HFF-Myc (cell line): ENCODE measurements around the gene STIMATE.

Experiments used
- DNase-seq: peaks from one replicate; pipeline ENCODE4 v3.0.0-alpha.2; 2011; ENCODE audit warnings: low read depth; ENCODE audit errors: extremely low read depth
- H3K4me3 ChIP-seq: replicated peaks from 2 replicates; pipeline ENCODE4 v1.5.1; 2011; ENCODE audit warnings: low read depth, mild to moderate bottlenecking, control low read depth, low read length
- TF ChIP-seq, protein P1 (sequence below): IDR thresholded peaks from 2 replicates; pipeline ENCODE4 v1.5.1; 2012; ENCODE audit warnings: mild to moderate bottlenecking, low read depth, low read length, control low read depth; ENCODE audit errors: missing control alignments

Gene STIMATE

DNA sequence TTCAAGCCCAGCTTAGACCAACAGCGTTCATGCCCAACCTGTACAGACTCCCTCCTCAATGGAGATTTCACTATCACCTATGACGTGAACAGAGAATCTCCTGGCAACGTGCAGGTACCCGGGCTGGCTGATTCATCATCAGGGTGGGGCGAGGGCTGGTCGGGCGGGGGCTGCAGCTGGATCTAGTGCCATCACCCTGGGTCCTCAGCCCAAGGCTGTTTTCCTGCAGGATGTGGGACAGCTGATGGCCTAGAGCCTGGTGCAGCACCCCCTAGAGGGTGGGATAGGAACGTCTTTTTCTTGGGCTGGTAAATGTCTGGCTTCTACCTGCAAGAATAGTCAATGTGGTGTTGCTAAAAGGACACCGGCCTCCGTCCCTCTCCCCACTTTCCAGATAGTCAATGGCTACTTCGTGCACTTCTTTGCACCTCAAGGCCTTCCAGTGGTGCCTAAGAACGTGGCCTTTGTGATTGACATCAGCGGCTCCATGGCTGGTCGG, 98.3 kb downstream of the STIMATE start:
- H3K4me3 ChIP-seq, result no peak overlapping the region
- TF ChIP-seq, protein P1, sequence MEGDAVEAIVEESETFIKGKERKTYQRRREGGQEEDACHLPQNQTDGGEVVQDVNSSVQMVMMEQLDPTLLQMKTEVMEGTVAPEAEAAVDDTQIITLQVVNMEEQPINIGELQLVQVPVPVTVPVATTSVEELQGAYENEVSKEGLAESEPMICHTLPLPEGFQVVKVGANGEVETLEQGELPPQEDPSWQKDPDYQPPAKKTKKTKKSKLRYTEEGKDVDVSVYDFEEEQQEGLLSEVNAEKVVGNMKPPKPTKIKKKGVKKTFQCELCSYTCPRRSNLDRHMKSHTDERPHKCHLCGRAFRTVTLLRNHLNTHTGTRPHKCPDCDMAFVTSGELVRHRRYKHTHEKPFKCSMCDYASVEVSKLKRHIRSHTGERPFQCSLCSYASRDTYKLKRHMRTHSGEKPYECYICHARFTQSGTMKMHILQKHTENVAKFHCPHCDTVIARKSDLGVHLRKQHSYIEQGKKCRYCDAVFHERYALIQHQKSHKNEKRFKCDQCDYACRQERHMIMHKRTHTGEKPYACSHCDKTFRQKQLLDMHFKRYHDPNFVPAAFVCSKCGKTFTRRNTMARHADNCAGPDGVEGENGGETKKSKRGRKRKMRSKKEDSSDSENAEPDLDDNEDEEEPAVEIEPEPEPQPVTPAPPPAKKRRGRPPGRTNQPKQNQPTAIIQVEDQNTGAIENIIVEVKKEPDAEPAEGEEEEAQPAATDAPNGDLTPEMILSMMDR, result peak; percentile 61
- no peak for DNase-seq

DNA sequence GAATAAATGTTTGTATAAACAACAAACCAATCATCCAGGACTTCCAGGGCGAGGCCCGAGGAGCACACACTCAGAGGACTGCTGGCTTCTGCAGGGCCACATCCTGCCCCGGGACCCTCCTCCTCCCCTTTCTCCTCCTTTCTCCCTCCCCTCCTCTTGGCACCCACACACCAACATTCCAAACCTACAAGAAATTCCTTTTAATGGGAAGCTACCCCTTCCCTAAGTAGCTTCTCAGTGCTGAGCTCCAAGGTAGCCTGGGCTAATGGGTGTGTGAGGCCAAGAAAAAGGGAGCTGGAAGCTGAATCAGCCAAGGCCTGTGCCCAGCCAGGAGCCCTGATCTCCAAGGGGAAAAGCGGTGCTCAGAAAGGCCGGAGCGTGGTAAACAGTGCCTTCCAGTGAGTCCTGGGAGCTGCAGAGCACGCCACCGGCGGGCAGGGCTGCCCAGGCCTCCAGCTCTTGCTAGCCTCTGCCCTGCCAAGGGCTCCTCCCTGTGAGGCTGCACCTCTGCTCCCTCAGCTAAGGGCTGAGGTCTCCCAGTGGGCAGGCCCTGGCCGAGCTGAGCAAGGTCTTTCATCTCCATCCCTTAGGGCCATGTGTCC, 98.9 kb downstream of the STIMATE start:
- DNase-seq, result no peak
- TF ChIP-seq, protein P1, result no peak
- no peak overlapping the region for H3K4me3 ChIP-seq

DNA sequence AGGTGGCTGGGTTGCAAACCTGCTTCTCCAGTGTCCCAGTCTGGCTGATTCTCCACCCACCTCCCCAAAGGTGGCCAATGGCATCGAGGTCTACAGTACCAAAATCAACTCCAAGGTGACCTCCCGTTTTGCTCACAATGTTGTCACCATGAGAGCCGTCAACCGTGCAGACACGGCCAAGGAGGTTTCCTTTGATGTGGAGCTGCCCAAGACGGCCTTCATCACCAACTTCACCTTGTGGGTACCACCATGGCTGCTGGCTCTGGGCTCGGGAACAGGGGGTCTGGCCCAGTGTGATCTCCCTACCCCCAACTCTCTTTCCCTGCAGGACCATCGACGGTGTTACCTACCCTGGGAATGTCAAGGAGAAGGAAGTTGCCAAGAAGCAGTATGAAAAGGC, 100.9 kb downstream of the STIMATE start:
- TF ChIP-seq, protein P1, result no peak
- H3K4me3 ChIP-seq, result no peak overlapping the region
- DNase-seq, result no peak

DNA sequence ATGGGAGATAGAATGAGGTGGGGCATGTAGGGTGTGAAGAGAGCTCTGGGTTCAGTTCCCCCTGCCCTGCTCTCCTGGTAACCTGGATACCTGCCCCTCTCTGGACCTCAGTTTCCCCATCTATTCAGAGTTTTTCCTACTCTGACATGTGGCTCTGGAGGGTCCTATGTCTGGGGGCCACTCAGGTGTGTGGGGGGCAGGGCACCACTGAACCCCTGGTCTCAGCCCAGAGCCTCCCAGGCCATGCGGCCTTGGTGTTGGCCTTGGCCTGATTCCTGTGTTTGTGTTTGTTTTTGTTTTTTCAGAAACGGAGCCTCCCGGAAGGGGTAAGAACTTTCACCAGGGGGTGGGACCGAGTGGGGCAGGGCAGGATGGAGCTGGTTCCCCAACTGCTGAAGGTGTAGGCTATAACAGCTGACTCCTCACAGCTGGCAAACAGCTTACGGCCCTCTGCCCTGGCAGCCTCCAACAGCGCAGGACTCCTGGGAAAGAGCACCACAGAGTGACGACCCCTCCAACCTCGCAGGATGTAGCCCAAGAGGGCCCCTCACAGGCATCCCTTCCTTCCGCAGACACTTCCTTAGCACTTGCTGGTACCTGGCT, 101.9 kb downstream of the STIMATE start:
- TF ChIP-seq, protein P1, result no peak
- no peak for DNase-seq

DNA sequence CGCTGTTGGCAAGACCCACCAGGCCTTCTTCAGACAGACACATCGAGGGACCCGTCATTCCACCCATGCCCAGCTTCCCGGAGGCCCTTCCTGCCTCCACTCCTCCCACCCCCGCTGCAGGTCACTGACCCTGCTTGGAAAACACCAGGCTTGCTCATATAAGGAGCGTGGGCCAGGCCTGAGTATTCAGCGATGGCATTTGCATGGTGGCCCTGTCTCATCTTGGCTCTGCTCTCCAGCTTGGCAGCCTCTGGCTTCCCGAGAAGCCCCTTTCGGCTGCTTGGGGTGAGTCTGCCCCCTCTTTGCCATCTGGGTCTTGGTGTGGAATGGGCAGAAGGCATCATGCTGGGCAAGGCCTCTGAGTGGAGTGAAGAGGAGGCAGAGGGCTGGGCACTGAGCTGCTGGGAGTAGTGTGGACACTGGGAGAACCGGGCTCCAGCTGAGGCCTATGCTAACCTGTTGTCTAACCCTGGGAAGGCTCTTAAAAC, 102.7 kb downstream of the STIMATE start, which contains the start of gene ITIH3:
Gene ITIH3 (plus strand): TSS at position 185 of the 488 bp plus-strand sequence. CDS start 8 bp downstream, at position 193.
- DNase-seq, result no peak
- TF ChIP-seq, protein P1, result no peak
- no peak within 1 kb of the TSS for H3K4me3 ChIP-seq

More for the DNA sequence above, 101.9 kb downstream of the STIMATE start:
- H3K4me3 ChIP-seq, result no peak overlapping the region

DNA sequence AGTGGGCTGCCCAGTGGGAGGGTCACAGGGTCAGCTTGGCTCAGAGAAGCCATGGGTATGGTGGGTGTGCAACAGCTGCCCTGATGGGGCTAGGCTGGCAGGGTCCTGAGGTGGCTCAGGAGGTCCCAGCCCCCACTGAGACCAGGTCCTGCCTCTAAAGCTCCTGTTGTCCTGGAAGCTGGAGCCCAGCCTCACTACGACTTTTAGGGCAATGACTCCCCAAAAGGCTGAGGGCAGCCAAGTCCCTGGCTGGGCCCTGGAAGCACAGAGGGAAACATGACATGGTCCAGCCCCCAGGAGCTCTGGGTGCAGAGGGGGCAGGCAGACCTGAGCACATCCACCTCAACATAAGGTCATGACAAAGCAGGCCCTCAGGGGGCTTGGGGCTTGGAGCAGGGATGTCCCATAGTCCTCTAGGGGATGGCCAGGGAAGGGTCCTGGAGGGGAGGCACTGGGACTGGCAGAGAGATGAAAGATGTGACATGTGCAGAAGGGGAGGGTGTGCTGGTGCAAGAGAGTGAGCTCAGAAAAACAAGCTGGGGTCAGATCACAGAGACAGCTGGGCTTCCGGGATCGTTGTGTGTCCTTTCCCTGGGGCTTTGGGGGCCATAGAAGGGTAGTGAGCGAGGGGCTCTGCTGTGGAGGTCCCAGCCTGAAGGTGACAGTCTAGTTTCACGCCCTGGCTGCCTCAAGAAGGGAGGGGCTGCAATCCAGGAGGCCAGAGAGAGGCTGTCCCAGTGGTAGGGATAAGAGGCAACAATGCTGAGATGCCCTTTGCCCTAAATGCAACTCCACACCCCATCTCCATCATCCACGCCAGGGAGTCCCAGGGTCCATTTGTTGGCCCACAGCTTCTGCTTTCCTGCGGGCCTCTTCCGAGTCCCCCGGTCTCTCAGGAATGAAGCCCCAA, 103.4 kb downstream of the STIMATE start:
- no peak for DNase-seq
- TF ChIP-seq, protein P1, result no peak
- H3K4me3 ChIP-seq, result no peak overlapping the region
